Suprapubic skin (tissue), 3 donors: ENCODE data around the gene MMP19.

Experiments
- CTCF ChIP-seq, 2 donors: fragments of 200-600 bp in 1 of 2; fragments of 450-650 bp in 1 of 2; sonication (generic) in 1 of 2; IDR thresholded peaks; one replicate each; pipeline ENCODE4 v1.5.1; 2016 to 2019; ENCODE audit warnings: antibody characterized with exemption in 2 of 2, mild to moderate bottlenecking in 1 of 2, moderate library complexity in 1 of 2
- POLR2A ChIP-seq, 2 donors: fragments of 450-650 bp; IDR thresholded peaks; one replicate each; pipeline ENCODE4 v1.6.1; 2017; ENCODE audit warnings: antibody characterized with exemption in 2 of 2, mild to moderate bottlenecking in 2 of 2, moderate library complexity in 2 of 2

- no peak for TF ChIP-seq CTCF (IDR thresholded peaks at IDR 0.05)
- no peak for TF ChIP-seq POLR2A (IDR thresholded peaks at IDR 0.05)
Observed at GRCh38 chr12:55816881-55817344, 25.8 kb downstream of the MMP19 start.
